ENCODE results near the gene ANAPC15.
"Not testable (repeated sequence)": the region's sequence is repeated elsewhere in the genome, so short reads cannot be mapped to it uniquely, and the experiment has no call there.

The ANAPC15 gene

GRCh38 chr11:72112143-72112977, at the start of gene ANAPC15:
TSS of gene ANAPC15 (minus strand) at chr11:72112695. CDS start at chr11:72111276, 1,419 bp downstream.
- peak; percentile 99 for DNase-seq (ENCODE audit: low read depth, low spot score)

- DNase-seq (ENCODE audit: low read depth, low spot score) = no peak
These were observed 47.8 kb upstream of the ANAPC15 start for GRCh38 chr11:72160319-72160718.

- no peak for DNase-seq (ENCODE audit: low read depth, low spot score)
These were observed 44.6 kb upstream of the ANAPC15 start for GRCh38 chr11:72157131-72157530.

GRCh38 chr11:72155751-72156150, 43.3 kb upstream of the ANAPC15 start:
- no peak for DNase-seq (ENCODE audit: low read depth, low spot score)

GRCh38 chr11:72154816-72155215, 42.3 kb upstream of the ANAPC15 start:
- no peak for DNase-seq (ENCODE audit: low read depth, low spot score)

GRCh38 chr11:72153874-72154273, 41.4 kb upstream of the ANAPC15 start:
- DNase-seq (ENCODE audit: low read depth, low spot score) = not testable (repeated sequence)

- DNase-seq (ENCODE audit: low read depth, low spot score) = no peak
These were observed 38.4 kb upstream of the ANAPC15 start for GRCh38 chr11:72150882-72151281.

GRCh38 chr11:72146625-72147024, 34.1 kb upstream of the ANAPC15 start:
- DNase-seq (ENCODE audit: low read depth, low spot score) = no peak

GRCh38 chr11:72144807-72145565, 32.5 kb upstream of the ANAPC15 start:
- DNase-seq (ENCODE audit: low read depth, low spot score) = no peak

GRCh38 chr11:72142543-72142942, 30.0 kb upstream of the ANAPC15 start:
- DNase-seq (ENCODE audit: low read depth, low spot score) = not testable (repeated sequence)

- DNase-seq (ENCODE audit: low read depth, low spot score) = not testable (repeated sequence)
These were observed 29.6 kb upstream of the ANAPC15 start for GRCh38 chr11:72142086-72142485.

- no peak for DNase-seq (ENCODE audit: low read depth, low spot score)
These were observed 28.6 kb upstream of the ANAPC15 start for GRCh38 chr11:72141066-72141465.

GRCh38 chr11:72140661-72141060, 28.2 kb upstream of the ANAPC15 start:
- no peak for DNase-seq (ENCODE audit: low read depth, low spot score)

- DNase-seq (ENCODE audit: low read depth, low spot score) = no peak
These were observed 27.0 kb upstream of the ANAPC15 start for GRCh38 chr11:72139500-72139899.

GRCh38 chr11:72138821-72139390, 26.4 kb upstream of the ANAPC15 start:
- no peak for DNase-seq (ENCODE audit: low read depth, low spot score)

GRCh38 chr11:72136684-72137262, 24.3 kb upstream of the ANAPC15 start:
- no peak for DNase-seq (ENCODE audit: low read depth, low spot score)

GRCh38 chr11:72135891-72136683, 23.6 kb upstream of the ANAPC15 start:
- no peak for DNase-seq (ENCODE audit: low read depth, low spot score)

- not testable (repeated sequence) for DNase-seq (ENCODE audit: low read depth, low spot score)
These were observed 23.0 kb upstream of the ANAPC15 start, which contains the start of gene FOLR3 for GRCh38 chr11:72135473-72135872. TSS of gene FOLR3 (plus strand) at chr11:72135725. CDS start at chr11:72135953, 228 bp downstream.

- DNase-seq (ENCODE audit: low read depth, low spot score) = no peak
These were observed 20.2 kb upstream of the ANAPC15 start for GRCh38 chr11:72132646-72133045.

- DNase-seq (ENCODE audit: low read depth, low spot score) = no peak
These were observed 16.9 kb upstream of the ANAPC15 start for GRCh38 chr11:72129381-72129780.

GRCh38 chr11:72127923-72128322, 15.4 kb upstream of the ANAPC15 start:
- DNase-seq (ENCODE audit: low read depth, low spot score) = no peak

Data from ELF-1 (cell line).